Prostate gland (tissue), 2 donors: ENCODE measurements around the gene BTNL9. TPM values are rescaled to one million over a fixed set of nuclear protein-coding genes. Genes with fewer than 3 reads are reported as not detected.
"Not testable (repeated sequence)": the region's sequence is repeated elsewhere in the genome, so short reads cannot be mapped to it uniquely, and the experiment has no call there.

Source experiments
- DNase-seq: peaks from one replicate; pipeline ENCODE4 v3.0.0-alpha.2; 2019; ENCODE audit warnings: low spot score
- H3K27ac ChIP-seq, 2 donors: fragments of 200-600 bp; sonication (generic); 2 replicates each; pipeline ENCODE4 v1.5.1; 2017 to 2019
- H3K27me3 ChIP-seq: fragments of 200-600 bp; sonication (generic); replicated peaks from 2 replicates; pipeline ENCODE4 v1.5.1; 2019; ENCODE audit not compliant: insufficient read depth
- H3K36me3 ChIP-seq, 2 donors: fragments of 200-600 bp; sonication (generic); 1 replicate in 1 of 2; 2 replicates in 1 of 2; pipeline versions ENCODE4 v1.5.1 to v1.8.1; 2017 to 2019
- H3K4me1 ChIP-seq: fragments of 200-600 bp; sonication (generic); replicated peaks from 2 replicates; pipeline ENCODE4 v1.5.1; 2019
- H3K4me3 ChIP-seq, 2 donors: fragments of 200-600 bp; sonication (generic); 2 replicates each; pipeline ENCODE4 v1.5.1; 2017 to 2019
- H3K9me3 ChIP-seq: fragments of 200-600 bp; sonication (generic); 2 replicates; pipeline ENCODE4 v1.5.1; 2017
- POLR2A ChIP-seq: fragments of 450-650 bp; IDR thresholded peaks from one replicate; pipeline ENCODE4 v1.6.1; 2016; ENCODE audit warnings: antibody characterized with exemption, mild to moderate bottlenecking
- POLR2AphosphoS5 ChIP-seq: sonication (generic); formaldehyde crosslinking; IDR thresholded peaks from one replicate; pipeline ENCODE4 v1.6.1; 2017; ENCODE audit warnings: antibody characterized with exemption
- WGBS: methylation state at CpG from one replicate; pipeline ENCODE4 v1.1.5; 2018; 5-methylcytosine and 5-hydroxymethylcytosine counted together
- intact Hi-C: fragments of 100-400 bp; cut with DNase I; formaldehyde crosslinking; loops from one replicate; pipeline ENCODE4 v1.14.2; 2022
- total RNA-seq, 2 donors: library from RNA; depleted of rRNA; stranded (reverse); fragments of >200 nt; gene quantifications; one replicate each; pipeline ENCODE4 v1.1.0, GENCODE V29; 2016
- TF ChIP-seq, protein P1 (sequence below), 4 experiments: fragments of 200-600 bp in 2 of 4; fragments of 450-650 bp in 2 of 4; sonication (generic) in 2 of 4; IDR thresholded peaks; 1 replicate in 3 of 4; 2 replicates in 1 of 4; pipeline ENCODE4 v1.5.1; 2016 to 2019; ENCODE audit warnings: antibody characterized with exemption in 4 of 4, mild to moderate bottlenecking in 2 of 4, moderate library complexity in 2 of 4

The BTNL9 gene
- total RNA-seq, 2 donors from 2014 or later: 11.7 to 13.0 TPM

DNA sequence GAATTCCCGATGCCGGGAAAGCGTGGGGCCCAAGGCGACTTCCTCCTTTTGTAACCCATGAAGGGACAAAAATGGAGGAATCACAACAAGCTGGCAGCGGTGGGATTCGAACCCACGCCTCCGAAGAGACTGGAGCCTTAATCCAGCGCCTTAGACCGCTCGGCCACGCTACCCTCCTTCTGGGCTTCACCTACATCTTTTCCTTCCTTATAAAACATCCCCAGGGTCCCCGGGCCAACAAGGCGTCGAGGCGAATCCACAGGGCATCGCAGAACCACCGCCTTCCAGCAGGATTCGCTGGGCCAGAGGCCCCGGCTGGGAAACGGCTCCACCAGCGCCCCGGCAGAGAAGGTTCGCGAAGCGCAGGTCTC is 57.3 kb downstream of the BTNL9 start:
- H3K27ac ChIP-seq, H3K9me3 ChIP-seq, H3K4me1 ChIP-seq, H3K36me3 ChIP-seq, DNase-seq, intact Hi-C loops, H3K4me3 ChIP-seq: not testable (repeated sequence)
- no CpG with 5 or more reads among the region's 26 CpGs for WGBS
- peaks cover 12% of the 10 kb centered on the region for H3K27me3 ChIP-seq

DNA sequence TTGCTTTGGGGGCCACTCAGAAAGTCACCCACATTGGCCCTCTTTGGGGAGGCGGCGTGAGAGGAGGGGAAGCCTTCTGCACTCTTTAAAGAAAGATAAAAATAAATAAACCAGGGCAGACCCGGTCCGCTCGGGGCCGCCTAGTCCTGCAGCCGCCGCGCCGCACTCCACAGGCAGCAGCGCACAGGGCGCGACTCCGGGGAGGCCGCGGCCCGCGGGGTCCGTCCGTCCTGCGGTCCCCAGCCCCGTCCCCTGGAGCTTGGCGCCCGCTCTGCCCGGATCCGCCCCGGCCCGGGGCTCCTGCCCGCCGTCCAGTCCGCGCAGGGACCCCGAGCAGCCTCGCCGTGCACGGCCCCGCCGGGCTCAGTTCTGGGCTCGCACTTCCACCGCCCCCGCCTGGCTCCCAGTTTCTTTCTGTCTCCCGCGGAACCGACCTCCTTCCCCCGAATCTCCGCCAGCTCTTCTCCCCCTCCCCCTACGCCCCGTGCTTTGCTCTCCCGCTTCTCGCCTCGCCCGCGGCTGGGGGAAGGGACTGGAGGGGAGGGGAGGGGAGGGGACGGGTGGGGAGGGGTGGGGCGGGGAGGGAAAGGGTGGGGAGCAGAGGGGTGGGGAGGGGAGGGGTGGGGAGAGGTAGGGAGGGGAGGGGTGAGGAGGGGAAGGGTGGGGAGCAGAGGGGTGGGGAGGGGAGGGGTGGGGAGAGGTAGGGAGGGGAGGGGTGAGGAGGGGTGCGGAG is 57.9 kb downstream of the BTNL9 start:
- H3K9me3 ChIP-seq, intact Hi-C loops, H3K4me3 ChIP-seq, H3K4me1 ChIP-seq, H3K27ac ChIP-seq, DNase-seq, H3K36me3 ChIP-seq: not testable (repeated sequence)
- WGBS: no CpG with 5 or more reads among the region's 56 CpGs
- peaks cover 12% of the 10 kb centered on the region for H3K27me3 ChIP-seq

DNA sequence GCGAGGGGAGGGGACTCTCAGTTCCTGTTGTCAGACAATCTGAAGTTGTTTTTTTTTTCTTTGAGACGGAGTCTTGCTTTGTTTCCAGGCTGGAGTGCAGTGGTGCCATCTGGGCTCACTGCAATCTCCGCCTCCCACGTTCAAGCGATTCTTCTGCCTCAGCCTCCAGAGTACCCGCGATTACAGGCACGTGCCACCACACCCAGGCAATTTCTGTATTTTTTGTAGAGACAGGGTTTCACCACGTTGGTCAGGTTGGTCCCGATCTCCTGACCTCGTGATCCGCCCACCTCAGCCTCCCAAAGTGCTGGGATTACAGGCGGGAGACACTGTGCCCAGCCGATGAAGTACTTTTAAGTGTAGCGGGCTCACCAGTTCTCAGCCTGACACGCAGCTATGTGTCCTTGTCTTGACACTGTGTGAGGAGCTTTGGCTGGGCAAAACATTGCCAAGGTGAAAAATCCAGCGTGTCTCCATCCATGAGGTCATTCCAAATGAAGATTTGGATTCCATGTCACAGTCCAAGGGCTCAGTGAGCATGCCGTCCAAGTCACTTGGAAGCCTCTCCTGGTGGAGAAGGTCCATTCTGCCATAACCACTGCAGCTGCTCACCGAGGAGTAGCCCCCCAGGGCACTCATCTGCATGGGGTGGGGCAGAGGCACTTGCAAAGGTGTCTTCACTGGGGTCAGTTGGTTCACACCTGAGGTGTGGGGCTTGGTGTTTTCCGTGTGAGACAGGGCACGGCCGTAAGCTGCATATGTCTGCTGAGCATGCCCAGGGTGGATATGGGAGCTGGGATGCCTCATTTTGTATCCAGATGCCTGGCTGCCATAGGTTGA is 58.9 kb downstream of the BTNL9 start:
- Histone ChIP-seq H3K4me1 (no peaks in the 10 kb centered on the region), H3K4me3 (no peak overlapping the region), H3K9me3 (no peaks in the 10 kb centered on the region), H3K36me3 (no peaks in the 10 kb centered on the region), H3K27me3 (peaks cover 9% of the 10 kb centered on the region), H3K27ac (no peak overlapping the region)
- WGBS: 17% methylated on average over 21 of the region's 22 CpGs
- intact Hi-C loops: no loop called here
- TF ChIP-seq POLR2AphosphoS5 (no peak), POLR2A (no peak)
- TF ChIP-seq, protein P1, sequence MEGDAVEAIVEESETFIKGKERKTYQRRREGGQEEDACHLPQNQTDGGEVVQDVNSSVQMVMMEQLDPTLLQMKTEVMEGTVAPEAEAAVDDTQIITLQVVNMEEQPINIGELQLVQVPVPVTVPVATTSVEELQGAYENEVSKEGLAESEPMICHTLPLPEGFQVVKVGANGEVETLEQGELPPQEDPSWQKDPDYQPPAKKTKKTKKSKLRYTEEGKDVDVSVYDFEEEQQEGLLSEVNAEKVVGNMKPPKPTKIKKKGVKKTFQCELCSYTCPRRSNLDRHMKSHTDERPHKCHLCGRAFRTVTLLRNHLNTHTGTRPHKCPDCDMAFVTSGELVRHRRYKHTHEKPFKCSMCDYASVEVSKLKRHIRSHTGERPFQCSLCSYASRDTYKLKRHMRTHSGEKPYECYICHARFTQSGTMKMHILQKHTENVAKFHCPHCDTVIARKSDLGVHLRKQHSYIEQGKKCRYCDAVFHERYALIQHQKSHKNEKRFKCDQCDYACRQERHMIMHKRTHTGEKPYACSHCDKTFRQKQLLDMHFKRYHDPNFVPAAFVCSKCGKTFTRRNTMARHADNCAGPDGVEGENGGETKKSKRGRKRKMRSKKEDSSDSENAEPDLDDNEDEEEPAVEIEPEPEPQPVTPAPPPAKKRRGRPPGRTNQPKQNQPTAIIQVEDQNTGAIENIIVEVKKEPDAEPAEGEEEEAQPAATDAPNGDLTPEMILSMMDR (IDR thresholded peaks at IDR 0.05): no peak
- DNase-seq: no peak

DNA sequence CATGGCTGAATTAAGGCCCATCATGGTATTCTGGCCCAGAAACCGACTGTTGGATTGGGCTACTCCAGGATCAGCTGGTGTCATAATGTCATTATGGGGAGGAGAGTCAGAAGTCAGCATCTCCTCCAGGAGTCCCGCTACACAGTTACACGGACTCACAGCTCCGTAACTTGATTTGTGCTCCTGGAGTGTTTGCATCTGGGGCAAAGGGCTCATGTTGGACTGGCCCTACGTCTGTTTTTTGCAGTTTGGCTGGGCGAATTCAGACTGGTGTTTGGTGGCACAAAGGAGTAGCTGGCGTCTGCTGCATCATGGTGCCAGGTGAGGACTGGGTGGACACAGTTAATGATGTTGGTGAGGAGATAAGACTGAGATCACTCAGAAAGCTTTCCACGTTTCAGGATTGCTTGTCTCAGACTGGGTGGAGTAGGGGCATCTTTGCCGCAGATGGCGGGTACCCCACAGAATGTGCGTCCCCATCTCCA is 59.6 kb downstream of the BTNL9 start:
- no peaks in the 10 kb centered on the region for H3K9me3 ChIP-seq
- H3K36me3 ChIP-seq: no peaks in the 10 kb centered on the region
- no peak overlapping the region for H3K4me3 ChIP-seq
- DNase-seq: no peak
- H3K27ac ChIP-seq: no peak overlapping the region
- peaks cover 9% of the 10 kb centered on the region for H3K27me3 ChIP-seq
- no peak for TF ChIP-seq POLR2AphosphoS5
- no peak for TF ChIP-seq POLR2A
- TF ChIP-seq, protein P1 (IDR thresholded peaks at IDR 0.05): no peak
- intact Hi-C loops: no loop called here
- no peaks in the 10 kb centered on the region for H3K4me1 ChIP-seq
- WGBS: 59% methylated on average over 11 of the region's 11 CpGs

DNA sequence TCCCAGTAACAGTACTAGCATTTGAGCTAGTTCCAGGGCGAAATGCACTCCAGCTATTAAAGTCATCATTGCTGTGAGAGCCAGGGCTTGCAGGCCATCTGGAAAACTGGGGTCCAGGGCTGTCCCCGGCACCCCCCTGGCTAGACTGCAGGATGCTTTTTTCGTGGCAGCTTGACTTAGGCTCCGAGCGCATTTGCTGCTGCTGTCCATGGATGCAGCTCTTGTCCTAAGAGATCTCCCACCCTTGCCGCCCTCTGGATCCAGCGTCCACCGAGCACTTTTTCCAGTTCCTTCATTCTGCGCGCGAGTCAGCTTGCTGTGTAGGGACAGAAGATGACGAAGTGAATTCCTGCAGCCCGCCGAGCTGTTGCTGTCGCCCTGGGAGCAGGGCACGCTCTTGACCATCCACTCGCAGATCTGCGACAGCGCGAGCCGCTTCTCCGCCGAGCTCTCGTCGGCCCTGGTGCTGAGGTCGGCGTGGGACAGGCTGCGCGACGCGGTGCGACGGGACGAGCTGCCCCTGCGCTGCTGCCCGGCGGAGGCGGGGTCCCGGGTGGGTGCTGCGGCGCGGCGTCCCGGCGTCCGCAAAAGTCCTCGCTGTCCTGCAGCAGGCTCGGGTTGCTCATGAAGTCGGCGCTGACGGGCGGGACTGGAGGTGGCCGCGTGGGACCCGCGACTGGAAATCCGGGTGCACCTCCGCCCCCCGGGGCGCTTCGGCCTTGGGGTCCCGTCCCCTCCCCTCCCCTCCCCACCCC is 60.2 kb downstream of the BTNL9 start:
- Histone ChIP-seq H3K4me1 (no peaks in the 10 kb centered on the region), H3K4me3 (no peak overlapping the region), H3K36me3 (no peaks in the 10 kb centered on the region), H3K27ac (no peak overlapping the region), H3K27me3 (peaks cover 9% of the 10 kb centered on the region), H3K9me3 (no peaks in the 10 kb centered on the region)
- no peak for DNase-seq
- intact Hi-C loops: no loop called here
- 5% methylated on average over 59 of the region's 62 CpGs for WGBS
- no peak for TF ChIP-seq POLR2A
- no peak for TF ChIP-seq POLR2AphosphoS5
- TF ChIP-seq, protein P1 (IDR thresholded peaks at IDR 0.05): no peak

DNA sequence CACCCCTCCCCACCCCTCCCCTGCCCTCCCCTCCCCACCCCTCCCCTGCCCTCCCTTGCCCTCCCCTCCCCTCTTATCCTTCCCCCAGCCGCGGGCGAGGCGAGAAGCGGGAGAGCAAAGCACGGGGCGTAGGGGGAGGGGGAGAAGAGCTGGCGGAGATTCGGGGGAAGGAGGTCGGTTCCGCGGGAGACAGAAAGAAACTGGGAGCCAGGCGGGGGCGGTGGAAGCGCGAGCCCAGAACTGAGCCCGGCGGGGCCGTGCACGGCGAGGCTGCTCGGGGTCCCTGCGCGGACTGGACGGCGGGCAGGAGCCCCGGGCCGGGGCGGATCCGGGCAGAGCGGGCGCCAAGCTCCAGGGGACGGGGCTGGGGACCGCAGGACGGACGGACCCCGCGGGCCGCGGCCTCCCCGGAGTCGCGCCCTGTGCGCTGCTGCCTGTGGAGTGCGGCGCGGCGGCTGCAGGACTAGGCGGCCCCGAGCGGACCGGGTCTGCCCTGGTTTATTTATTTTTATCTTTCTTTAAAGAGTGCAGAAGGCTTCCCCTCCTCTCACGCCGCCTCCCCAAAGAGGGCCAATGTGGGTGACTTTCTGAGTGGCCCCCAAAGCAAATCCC is 61.1 kb downstream of the BTNL9 start:
- H3K4me1 ChIP-seq, H3K27me3 ChIP-seq, intact Hi-C loops, H3K4me3 ChIP-seq, H3K27ac ChIP-seq, DNase-seq, H3K9me3 ChIP-seq, H3K36me3 ChIP-seq: not testable (repeated sequence)
- no CpG with 5 or more reads among the region's 54 CpGs for WGBS

DNA sequence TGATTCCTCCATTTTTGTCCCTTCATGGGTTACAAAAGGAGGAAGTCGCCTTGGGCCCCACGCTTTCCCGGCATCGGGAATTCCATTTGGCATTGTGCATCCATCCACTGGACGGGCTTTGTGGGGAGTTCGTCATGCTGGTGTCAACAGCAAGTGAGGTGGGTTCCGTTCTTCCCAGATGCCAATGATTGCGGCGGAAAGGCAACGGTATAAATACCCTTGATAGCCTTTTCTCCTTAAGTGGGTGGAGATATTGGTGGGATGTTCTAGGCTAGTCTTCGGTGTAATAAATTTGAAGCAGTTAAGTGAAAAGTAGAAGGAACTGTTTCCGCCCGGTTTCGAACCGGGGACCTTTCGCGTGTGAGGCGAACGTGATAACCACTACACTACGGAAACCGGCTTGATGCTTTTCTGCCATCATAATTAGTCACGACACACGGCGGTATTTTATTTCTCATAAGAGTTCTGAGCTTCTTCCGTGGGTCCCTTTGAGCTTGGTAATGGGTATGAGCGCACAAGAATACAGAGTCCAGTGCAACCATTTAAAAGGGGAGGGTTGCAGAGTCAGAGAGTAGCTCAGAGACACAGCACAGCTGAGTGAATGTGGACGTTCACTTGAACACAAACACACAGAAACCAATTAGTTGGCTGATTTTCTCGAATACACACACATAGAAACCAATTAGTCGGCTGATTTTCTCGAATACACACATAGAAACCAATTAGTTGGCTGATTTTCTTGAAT is 62.0 kb downstream of the BTNL9 start:
- intact Hi-C loops, H3K4me3 ChIP-seq, H3K4me1 ChIP-seq, H3K9me3 ChIP-seq, H3K36me3 ChIP-seq, H3K27ac ChIP-seq, DNase-seq, H3K27me3 ChIP-seq: not testable (repeated sequence)
- no CpG with 5 or more reads among the region's 30 CpGs for WGBS

DNA sequence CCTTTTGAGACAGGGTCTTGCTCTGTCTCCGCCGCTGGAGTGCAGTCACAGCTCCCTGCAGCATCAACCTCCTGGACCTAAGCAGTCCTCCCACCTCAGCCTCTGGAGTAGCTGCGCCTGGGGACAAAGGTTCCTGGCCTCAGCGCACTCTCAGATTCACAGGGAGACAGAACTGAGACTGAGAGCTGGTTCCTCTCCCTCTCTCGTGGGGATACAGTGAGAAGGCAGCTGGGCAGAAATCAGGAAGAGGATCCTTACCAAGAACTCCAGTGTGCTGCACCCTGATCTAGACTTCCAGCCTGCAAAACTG is 64.1 kb downstream of the BTNL9 start:
- WGBS: 26% methylated on average over 5 of the region's 5 CpGs
- H3K4me3 ChIP-seq, DNase-seq, H3K36me3 ChIP-seq, H3K9me3 ChIP-seq, H3K27ac ChIP-seq, H3K4me1 ChIP-seq, H3K27me3 ChIP-seq, intact Hi-C loops: not testable (repeated sequence)
